ENCODE data around the gene GRIA4.
"Not testable (repeated sequence)": the region's sequence is repeated elsewhere in the genome, so short reads cannot be mapped to it uniquely, and the experiment has no call there.

The GRIA4 gene

GRCh38 chr11:105723269-105723668 is 113.4 kb downstream of the GRIA4 start:
- DNase-seq: no peak

GRCh38 chr11:105732611-105733010 is 122.7 kb downstream of the GRIA4 start:
- DNase-seq: no peak

- DNase-seq: no peak
These were observed 124.6 kb downstream of the GRIA4 start for GRCh38 chr11:105734426-105734825.

- DNase-seq: no peak
These were observed 128.4 kb downstream of the GRIA4 start for GRCh38 chr11:105738251-105738650.

GRCh38 chr11:105738986-105739795 is 129.3 kb downstream of the GRIA4 start:
- no peak for DNase-seq

GRCh38 chr11:105740164-105740903 is 130.5 kb downstream of the GRIA4 start:
- DNase-seq: no peak

GRCh38 chr11:105741488-105742020 is 131.7 kb downstream of the GRIA4 start:
- no peak for DNase-seq

- DNase-seq: no peak
These were observed 144.4 kb downstream of the GRIA4 start for GRCh38 chr11:105754260-105754659.

GRCh38 chr11:105754716-105755115 is 144.8 kb downstream of the GRIA4 start:
- no peak for DNase-seq

GRCh38 chr11:105757107-105757506 is 147.2 kb downstream of the GRIA4 start:
- DNase-seq: no peak

GRCh38 chr11:105763594-105763993 is 153.7 kb downstream of the GRIA4 start:
- DNase-seq: no peak

- no peak for DNase-seq
These were observed 158.1 kb downstream of the GRIA4 start for GRCh38 chr11:105767931-105768330.

- DNase-seq: no peak
These were observed 159.8 kb downstream of the GRIA4 start for GRCh38 chr11:105769627-105770026.

- DNase-seq: not testable (repeated sequence)
These were observed 163.6 kb downstream of the GRIA4 start for GRCh38 chr11:105773452-105773851.

- no peak for DNase-seq
These were observed 165.0 kb downstream of the GRIA4 start for GRCh38 chr11:105774899-105775298.

GRCh38 chr11:105780781-105781525 is 171.1 kb downstream of the GRIA4 start:
- DNase-seq: no peak

- DNase-seq: no peak
These were observed 171.9 kb downstream of the GRIA4 start for GRCh38 chr11:105781807-105782206.

GRCh38 chr11:105783216-105783615 is 173.3 kb downstream of the GRIA4 start:
- DNase-seq: no peak

GRCh38 chr11:105785850-105786249 is 176.0 kb downstream of the GRIA4 start:
- DNase-seq: not testable (repeated sequence)

- DNase-seq: no peak
These were observed 176.9 kb downstream of the GRIA4 start for GRCh38 chr11:105786741-105787140.

GRCh38 chr11:105789579-105790420 is 179.9 kb downstream of the GRIA4 start:
- DNase-seq: no peak

GRCh38 chr11:105790840-105791239 is 181.0 kb downstream of the GRIA4 start:
- DNase-seq: no peak

Data from 8988T (cell line).